H1 (cell line): ENCODE data around the gene CCDC138. TPM values are rescaled to one million over a fixed set of nuclear protein-coding genes. Genes with fewer than 3 reads are reported as not detected.

Experiments
- CTCF ChIA-PET: fragments of 300-600 bp; sonication (Branson Sonifier 250); formaldehyde crosslinking; loops from one replicate; lab custom pipeline; 2021; ENCODE audit not compliant: partially characterized antibody; lab: Charles Lee
- POLR2A ChIA-PET: fragments of 300-600 bp; sonication (Branson Sonifier 250); formaldehyde crosslinking; loops from one replicate; lab custom pipeline; 2021; ENCODE audit warnings: inconsistent platforms; ENCODE audit not compliant: partially characterized antibody; lab: Charles Lee
- DNase-seq, 2 experiments: peaks; one replicate each; pipeline versions ENCODE4 v3.0.0 to v3.0.0-alpha.2; 2010 to 2022; ENCODE audit warnings: low spot score in 2 of 2, low read depth in 1 of 2, mixed read lengths in 1 of 2
- FAIRE-seq: peaks from 2 replicates; lab custom pipeline; 2011; peaks lifted over from hg19 to GRCh38; lab: Jason Lieb, UNC
- H2AFZ ChIP-seq: 2 replicates; pipeline ENCODE4 v1.8.1; 2012; ENCODE audit warnings: low read length, inconsistent platforms
- H2AK5ac ChIP-seq: 2 replicates; pipeline ENCODE4 v1.6.1; 2013; ENCODE audit warnings: low read depth, low read length
- H2BK120ac ChIP-seq: replicated peaks from 2 replicates; pipeline ENCODE3; 2013; ENCODE audit warnings: low read depth, low read length, inconsistent platforms
- H2BK12ac ChIP-seq: 2 replicates; pipeline ENCODE4 v1.6.1; 2013; ENCODE audit warnings: low read depth, low read length
- H2BK15ac ChIP-seq: 2 replicates; pipeline ENCODE4 v1.6.1; 2013; ENCODE audit warnings: low read length
- H2BK20ac ChIP-seq: 2 replicates; pipeline ENCODE4 v1.6.1; 2013; ENCODE audit warnings: low read length
- H2BK5ac ChIP-seq: 2 replicates; pipeline ENCODE4 v1.6.1; 2013; ENCODE audit warnings: low read depth, low read length
- H3K14ac ChIP-seq: 2 replicates; pipeline ENCODE4 v1.6.1; 2013; ENCODE audit warnings: inconsistent platforms; ENCODE audit not compliant: insufficient read length
- H3K18ac ChIP-seq: 2 replicates; pipeline ENCODE4 v1.6.1; 2013; ENCODE audit warnings: low read length; ENCODE audit errors: extremely low read depth
- H3K23ac ChIP-seq: 2 replicates; pipeline ENCODE4 v1.6.1; 2013; ENCODE audit warnings: inconsistent platforms; ENCODE audit not compliant: insufficient read length
- H3K23me2 ChIP-seq: 2 replicates; pipeline ENCODE4 v1.6.1; 2013; ENCODE audit warnings: low read depth, low read length
- H3K27ac ChIP-seq: 2 replicates; pipeline ENCODE4 v1.6.1; 2011; ENCODE audit warnings: low read depth, low read length, inconsistent platforms
- H3K27me3 ChIP-seq, 4 experiments: replicated peaks in 1 of 4; 1 replicate in 1 of 4; 2 replicates in 3 of 4; pipeline versions ENCODE4 v1.6.1 to v1.8.1; 2011 to 2013; ENCODE audit warnings: low read length in 3 of 4, mild to moderate bottlenecking in 3 of 4, inconsistent platforms in 2 of 4, mixed read lengths in 2 of 4, moderate library complexity in 1 of 4; ENCODE audit not compliant: control insufficient read depth in 3 of 4, insufficient read depth in 3 of 4; ENCODE audit errors: extremely low read depth in 1 of 4
- H3K36me3 ChIP-seq, 4 experiments: 2 replicates each; pipeline versions ENCODE4 v1.6.1 to v1.8.1; 2011 to 2013; ENCODE audit warnings: mild to moderate bottlenecking in 4 of 4, low read length in 3 of 4, moderate library complexity in 2 of 4, control low read depth in 1 of 4, inconsistent platforms in 1 of 4; ENCODE audit not compliant: insufficient read depth in 4 of 4, control insufficient read depth in 2 of 4
- H3K4ac ChIP-seq: replicated peaks from 2 replicates; pipeline ENCODE3; 2013; ENCODE audit warnings: low read length, low read depth, mixed read lengths, inconsistent platforms; ENCODE audit not compliant: insufficient read length
- H3K4me1 ChIP-seq, 4 experiments: replicated peaks in 1 of 4; 1 replicate in 1 of 4; 2 replicates in 3 of 4; pipeline versions ENCODE4 v1.6.1 to v1.8.1; 2011 to 2013; ENCODE audit warnings: low read length in 3 of 4, inconsistent platforms in 2 of 4, mixed read lengths in 1 of 4; ENCODE audit not compliant: insufficient read depth in 4 of 4, control insufficient read depth in 3 of 4
- H3K4me2 ChIP-seq, 2 experiments: 2 replicates each; pipeline versions ENCODE4 v1.6.1 to v1.8.1; 2011 to 2013; ENCODE audit warnings: low read depth in 2 of 2, low read length in 2 of 2, control low read depth in 1 of 2, inconsistent platforms in 1 of 2, mild to moderate bottlenecking in 1 of 2; ENCODE audit not compliant: insufficient read depth in 1 of 2
- H3K4me3 ChIP-seq, 4 experiments: fragments of 200-600, 300-600 bp in 1 of 4; sonication (generic), shearing (Covaris generic), sonication (Bioruptor Twin) in 1 of 4; 2 replicates each; pipeline versions ENCODE4 v1.5.1 to v1.8.1; 2011 to 2016; ENCODE audit warnings: low read length in 4 of 4, low read depth in 3 of 4, control low read depth in 2 of 4, inconsistent platforms in 2 of 4, mild to moderate bottlenecking in 2 of 4, mixed read lengths in 1 of 4, moderate library complexity in 1 of 4; ENCODE audit not compliant: insufficient read depth in 2 of 4; ENCODE audit errors: extremely low read depth in 1 of 4
- H3K56ac ChIP-seq: replicated peaks from 2 replicates; pipeline ENCODE3; 2013; ENCODE audit warnings: low read depth, mild to moderate bottlenecking, mixed read lengths, low read length, inconsistent platforms; ENCODE audit not compliant: insufficient read length
- H3K79me1 ChIP-seq: 2 replicates; pipeline ENCODE4 v1.6.1; 2013; ENCODE audit warnings: low read depth, low read length, control low read depth
- H3K79me2 ChIP-seq, 2 experiments: 2 replicates each; pipeline versions ENCODE4 v1.6.1 to v1.8.1; 2012 to 2013; ENCODE audit warnings: low read length in 2 of 2, mild to moderate bottlenecking in 2 of 2, inconsistent platforms in 1 of 2; ENCODE audit not compliant: insufficient read depth in 2 of 2, control insufficient read depth in 1 of 2
- H3K9ac ChIP-seq, 4 experiments: replicated peaks in 1 of 4; 1 replicate in 1 of 4; 2 replicates in 3 of 4; pipeline versions ENCODE4 v1.6.1 to v1.8.1; 2011 to 2013; ENCODE audit warnings: low read depth in 3 of 4, low read length in 3 of 4, control low read depth in 2 of 4, mild to moderate bottlenecking in 2 of 4, moderate library complexity in 2 of 4, inconsistent platforms in 1 of 4; ENCODE audit errors: extremely low read depth in 1 of 4
- H3K9me3 ChIP-seq, 2 experiments: 2 replicates each; pipeline versions ENCODE4 v1.6.1 to v1.8.1; 2012 to 2013; ENCODE audit warnings: mild to moderate bottlenecking in 2 of 2, moderate library complexity in 2 of 2, control low read depth in 1 of 2, inconsistent platforms in 1 of 2, low read depth in 1 of 2, low read length in 1 of 2, mixed read lengths in 1 of 2; ENCODE audit not compliant: insufficient read depth in 2 of 2
- H4K20me1 ChIP-seq, 2 experiments: replicated peaks in 1 of 2; 2 replicates each; pipeline versions ENCODE3 to v1.8.1; 2011 to 2013; ENCODE audit warnings: inconsistent platforms in 2 of 2, low read length in 2 of 2, mild to moderate bottlenecking in 1 of 2; ENCODE audit not compliant: insufficient read depth in 2 of 2, control insufficient read depth in 1 of 2
- H4K5ac ChIP-seq: 2 replicates; pipeline ENCODE4 v1.6.1; 2013; ENCODE audit warnings: low read length, low read depth, mixed read lengths, inconsistent platforms; ENCODE audit not compliant: insufficient read length
- H4K8ac ChIP-seq: 2 replicates; pipeline ENCODE4 v1.8.0; 2013; ENCODE audit warnings: mild to moderate bottlenecking, moderate library complexity, low read length, inconsistent platforms; ENCODE audit not compliant: insufficient read depth; ENCODE audit errors: extremely low read depth
- H4K91ac ChIP-seq: replicated peaks from 2 replicates; pipeline ENCODE3; 2013; ENCODE audit warnings: low read length, mixed read lengths, inconsistent platforms; ENCODE audit not compliant: insufficient read length
- CBX5 ChIP-seq: fragments of 300-800, 300-1000 bp; sonication (generic); IDR thresholded peaks from 2 replicates; pipeline ENCODE4 v1.7.1; 2016; ENCODE audit warnings: antibody characterized with exemption, low read length, low read depth
- CTBP2 ChIP-seq: IDR thresholded peaks from 2 replicates; pipeline ENCODE4 v1.7.0; 2011; ENCODE audit warnings: borderline replicate concordance, mild to moderate bottlenecking, moderate library complexity, mixed read lengths, low read length; ENCODE audit not compliant: insufficient read depth, insufficient read length
- RBBP5 ChIP-seq: IDR thresholded peaks from 2 replicates; pipeline ENCODE4 v1.7.1; 2012; ENCODE audit warnings: low read depth, mild to moderate bottlenecking, inconsistent platforms, low read length, moderate library complexity, borderline replicate concordance
- WGBS, 2 experiments: shearing (Covaris generic) in 1 of 2; methylation state at CpG; one replicate each; pipeline versions ENCODE4 v1.1.6 to v1.1.7; 2013 to 2015; ENCODE audit warnings: low lambda C conversion rate in 2 of 2, mixed read lengths in 2 of 2, inconsistent platforms in 1 of 2, low coverage in 1 of 2, missing lambda C conversion rate in 1 of 2; ENCODE audit not compliant: insufficient replicate concordance in 2 of 2, insufficient coverage in 1 of 2, insufficient read length in 1 of 2; ENCODE audit errors: extremely low coverage in 1 of 2, missing lambda C conversion rate in 1 of 2; 5-methylcytosine and 5-hydroxymethylcytosine counted together
- polyA plus RNA-seq, 7 experiments: library from polyadenylated mRNA; depleted of rRNA in 3 of 7; stranded (reverse) in 5 of 7; unstranded in 2 of 7; fragments of >200 nt in 5 of 7; fragments of 200-250 nt in 2 of 7; gene quantifications; 1 replicate in 5 of 7; 2 replicates in 1 of 7; 4 replicates in 1 of 7; pipeline versions ENCODE4 v1.2.1 to v1.2.3, GENCODE V29; 2011 to 2013; ENCODE audit warnings: missing spikeins in 2 of 7, mixed read lengths in 2 of 7
- total RNA-seq: library from RNA; stranded (reverse); fragmentation: NEBNext Ultra II Directional; extraction: Animal tissue kit (Norgen Biotek cat#: 25700); gene quantifications from 2 replicates; pipeline ENCODE4 v1.2.1, GENCODE V29; 2021

The CCDC138 gene
- total and polyA plus RNA-seq, 2 of the 8 experiments (the other 6 are each of a cell fraction or from before 2014, with no cell fraction given): 8.3 to 29.8 TPM

DNA sequence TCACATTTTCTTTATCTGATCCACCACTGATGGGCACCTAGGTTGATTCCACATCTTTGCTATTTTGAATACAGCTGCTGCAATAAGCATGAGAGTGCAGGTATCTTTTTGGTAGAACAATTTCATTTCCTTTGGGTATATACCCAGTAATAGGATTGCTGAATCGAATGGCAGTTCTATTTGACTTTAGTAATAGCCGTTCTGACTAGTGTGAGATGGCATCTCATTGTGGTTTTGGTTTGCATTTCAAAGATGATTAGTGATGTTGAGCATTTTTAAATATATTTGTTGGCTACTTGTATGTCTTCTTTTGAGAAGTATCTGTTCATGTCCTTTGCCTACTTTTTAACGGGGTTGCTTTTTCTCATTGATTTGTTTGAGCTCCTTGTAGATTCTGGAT, 72.3 kb downstream of the CCDC138 start:
- DNase-seq: no peak
- H3K79me2 ChIP-seq: no peaks in the 10 kb centered on the region
- TF ChIP-seq CTBP2 (no peak), RBBP5 (no peak), CBX5 (no peak)
- no peaks in the 10 kb centered on the region for H4K20me1 ChIP-seq
- H3K14ac ChIP-seq: no peak overlapping the region
- H3K4me1 ChIP-seq: no peaks in the 10 kb centered on the region
- CTCF ChIA-PET: interaction anchor here (0.6 kb wide), 1 partner anchor 52 kb away, joined by 3 read pairs; no protein-coding TSS in a partner anchor
- H2BK20ac ChIP-seq: no peak overlapping the region
- H3K79me1 ChIP-seq: no peaks in the 10 kb centered on the region; the same call in 1 of the 2 replicates
- no peaks in the 10 kb centered on the region for H3K23me2 ChIP-seq
- H3K36me3 ChIP-seq: peaks cover 0 to 8% (median 0%) of the 10 kb centered on the region in 4 experiments; a peak in 2 of 8 replicates
- H2BK5ac ChIP-seq: no peak overlapping the region
- no peak overlapping the region for H3K4me2 ChIP-seq
- H3K27ac ChIP-seq: no peak overlapping the region
- H4K5ac ChIP-seq: no peak overlapping the region
- no peak overlapping the region for H3K23ac ChIP-seq
- H4K91ac ChIP-seq: no peak overlapping the region
- no peak overlapping the region for H4K8ac ChIP-seq
- no peak overlapping the region for H2BK120ac ChIP-seq
- no peak overlapping the region for H3K4ac ChIP-seq
- POLR2A ChIA-PET: no interaction called here
- H2AK5ac ChIP-seq: no peak overlapping the region
- H2BK15ac ChIP-seq: no peak overlapping the region
- H3K9ac ChIP-seq: no peak overlapping the region
- H3K4me3 ChIP-seq: no peak overlapping the region
- no peak for FAIRE-seq
- H3K56ac ChIP-seq: no peak overlapping the region
- H2BK12ac ChIP-seq: no peak overlapping the region
- no peak overlapping the region for H2AFZ ChIP-seq
- no peaks in the 10 kb centered on the region for H3K9me3 ChIP-seq
- no peak overlapping the region for H3K18ac ChIP-seq
- 91% methylated on average over 3 of the region's 3 CpGs; no CpG with 5 or more reads in 1 of the 2 experiments for WGBS, 2 experiments
- H3K27me3 ChIP-seq: no peaks in the 10 kb centered on the region
